ENCODE results near the gene MTLN. TPM values are rescaled to one million over a fixed set of nuclear protein-coding genes. Genes with fewer than 3 reads are reported as not detected.

Gene MTLN
- total and polyA plus RNA-seq, 2 of the 13 experiments (the other 11 are each of a cell fraction or from before 2014, with no cell fraction given) = 37.1 to 50.4 TPM

DNA sequence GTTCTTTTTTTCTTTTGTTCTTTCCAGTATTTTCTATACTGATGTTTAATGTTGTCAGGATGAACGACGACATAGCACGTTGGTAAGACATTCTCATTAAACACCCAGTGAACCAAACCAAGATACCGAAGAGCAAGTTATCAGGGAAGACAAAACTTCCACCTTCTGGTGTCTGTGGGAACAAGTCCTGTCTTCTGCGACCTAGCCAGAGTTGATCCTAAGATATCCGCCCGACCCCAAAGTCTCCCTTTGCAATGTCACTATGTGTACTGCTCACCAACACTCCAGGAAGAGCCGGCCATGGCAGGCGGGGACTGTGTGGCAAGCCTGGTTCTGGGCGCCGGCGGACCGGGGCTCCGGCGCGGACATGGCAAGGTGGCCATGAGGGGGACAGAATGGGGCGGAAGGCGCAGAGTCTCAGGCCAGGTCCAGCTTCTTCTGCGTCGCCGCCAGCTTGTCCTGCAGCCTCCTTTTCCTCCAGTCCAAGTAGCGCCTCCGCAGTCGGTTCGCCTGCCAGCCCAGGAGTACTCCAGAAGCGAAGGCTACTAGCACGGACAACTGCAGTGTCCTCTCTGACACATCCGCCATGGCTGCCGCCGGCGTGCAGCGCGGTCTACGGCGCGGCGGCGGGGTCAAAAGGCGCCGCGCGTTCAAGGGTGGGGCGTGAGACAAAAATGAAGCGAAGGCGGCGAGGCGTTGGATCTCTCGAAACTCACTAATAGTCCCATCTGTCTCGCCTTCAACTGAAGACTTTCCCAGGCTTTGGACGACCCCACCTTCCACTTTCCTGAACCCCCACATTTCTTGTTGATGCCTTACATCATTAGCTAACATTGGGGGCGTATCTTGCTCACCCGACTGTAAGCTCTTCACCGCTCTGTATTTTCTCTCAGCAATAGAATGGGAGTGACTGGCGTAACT is at the start of gene MTLN (continued):
- peak; percentile 89 for TF ChIP-seq GABPB1 (CRISPR knock-in tag; IDR thresholded peaks at IDR 0.05)
- TF ChIP-seq ZNF20 (CRISPR knock-in tag; IDR thresholded peaks at IDR 0.05) = no peak
- peak; percentile 75 for TF ChIP-seq TBX2 (CRISPR knock-in tag; IDR thresholded peaks at IDR 0.05; ENCODE audit: borderline replicate concordance)
- no peak; the same call in 1 of the 2 replicates for TF ChIP-seq ZNF335 (CRISPR knock-in tag; IDR thresholded peaks at IDR 0.05)
- TF ChIP-seq, protein P1, sequence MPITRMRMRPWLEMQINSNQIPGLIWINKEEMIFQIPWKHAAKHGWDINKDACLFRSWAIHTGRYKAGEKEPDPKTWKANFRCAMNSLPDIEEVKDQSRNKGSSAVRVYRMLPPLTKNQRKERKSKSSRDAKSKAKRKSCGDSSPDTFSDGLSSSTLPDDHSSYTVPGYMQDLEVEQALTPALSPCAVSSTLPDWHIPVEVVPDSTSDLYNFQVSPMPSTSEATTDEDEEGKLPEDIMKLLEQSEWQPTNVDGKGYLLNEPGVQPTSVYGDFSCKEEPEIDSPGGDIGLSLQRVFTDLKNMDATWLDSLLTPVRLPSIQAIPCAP (CRISPR knock-in tag; IDR thresholded peaks at IDR 0.05; ENCODE audit: low read depth) = no peak
- TF ChIP-seq SRSF1 (optimal IDR thresholded peaks at IDR 0.05; ENCODE audit: low read depth, low read length) = peak; percentile 73
- no peak for TF ChIP-seq MEIS2 (CRISPR knock-in tag; IDR thresholded peaks at IDR 0.05)
- TF ChIP-seq ZNF792 (CRISPR knock-in tag; IDR thresholded peaks at IDR 0.05) = peak; percentile 88
- TF ChIP-seq ZNF547 (CRISPR knock-in tag; IDR thresholded peaks at IDR 0.05) = peak; percentile 91
- no peak for TF ChIP-seq ZNF264 (CRISPR knock-in tag; IDR thresholded peaks at IDR 0.05)
- TF ChIP-seq ZNF775 (CRISPR knock-in tag; IDR thresholded peaks at IDR 0.05; ENCODE audit: borderline replicate concordance) = no peak
- TF ChIP-seq NBN (conservative IDR thresholded peaks at IDR 0.05) = no peak
- no peak for TF ChIP-seq DR1 (CRISPR knock-in tag; IDR thresholded peaks at IDR 0.05)
- TF ChIP-seq, protein P2, sequence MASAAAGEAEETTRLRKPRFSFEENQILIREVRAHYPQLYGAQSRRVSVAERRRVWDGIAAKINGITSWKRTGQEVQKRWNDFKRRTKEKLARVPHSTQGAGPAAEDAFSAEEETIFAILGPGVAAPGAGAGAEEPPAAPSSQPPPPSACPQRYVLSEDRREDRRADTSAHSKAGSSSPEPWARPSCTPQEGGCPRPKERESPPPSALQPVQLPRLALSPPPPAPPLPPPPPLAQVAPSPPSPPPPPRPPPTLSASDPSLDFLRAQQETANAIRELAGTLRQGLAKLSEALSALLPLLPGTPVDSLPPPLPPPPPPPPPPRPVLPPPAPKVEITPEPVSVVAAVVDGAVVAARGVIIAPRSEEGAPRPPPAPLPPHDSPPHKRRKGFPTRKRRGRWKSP (CRISPR knock-in tag; IDR thresholded peaks at IDR 0.05) = peak; percentile 31; the same call in 1 of the 2 replicates
- no peak for TF ChIP-seq JDP2 (CRISPR knock-in tag; IDR thresholded peaks at IDR 0.05; ENCODE audit: borderline replicate concordance)
- TF ChIP-seq ZNF605 (CRISPR knock-in tag; IDR thresholded peaks at IDR 0.05) = peak; percentile 96
- no peak for TF ChIP-seq ZNF224 (CRISPR knock-in tag; IDR thresholded peaks at IDR 0.05)
- TF ChIP-seq ZNF782 (CRISPR knock-in tag; IDR thresholded peaks at IDR 0.05; ENCODE audit: borderline replicate concordance) = peak; percentile 73; the same call in 1 of the 2 replicates
- TF ChIP-seq ZFP90 (CRISPR knock-in tag; IDR thresholded peaks at IDR 0.05; ENCODE audit: borderline replicate concordance) = no peak; the same call in 1 of the 2 replicates
- TF ChIP-seq, protein P3, sequence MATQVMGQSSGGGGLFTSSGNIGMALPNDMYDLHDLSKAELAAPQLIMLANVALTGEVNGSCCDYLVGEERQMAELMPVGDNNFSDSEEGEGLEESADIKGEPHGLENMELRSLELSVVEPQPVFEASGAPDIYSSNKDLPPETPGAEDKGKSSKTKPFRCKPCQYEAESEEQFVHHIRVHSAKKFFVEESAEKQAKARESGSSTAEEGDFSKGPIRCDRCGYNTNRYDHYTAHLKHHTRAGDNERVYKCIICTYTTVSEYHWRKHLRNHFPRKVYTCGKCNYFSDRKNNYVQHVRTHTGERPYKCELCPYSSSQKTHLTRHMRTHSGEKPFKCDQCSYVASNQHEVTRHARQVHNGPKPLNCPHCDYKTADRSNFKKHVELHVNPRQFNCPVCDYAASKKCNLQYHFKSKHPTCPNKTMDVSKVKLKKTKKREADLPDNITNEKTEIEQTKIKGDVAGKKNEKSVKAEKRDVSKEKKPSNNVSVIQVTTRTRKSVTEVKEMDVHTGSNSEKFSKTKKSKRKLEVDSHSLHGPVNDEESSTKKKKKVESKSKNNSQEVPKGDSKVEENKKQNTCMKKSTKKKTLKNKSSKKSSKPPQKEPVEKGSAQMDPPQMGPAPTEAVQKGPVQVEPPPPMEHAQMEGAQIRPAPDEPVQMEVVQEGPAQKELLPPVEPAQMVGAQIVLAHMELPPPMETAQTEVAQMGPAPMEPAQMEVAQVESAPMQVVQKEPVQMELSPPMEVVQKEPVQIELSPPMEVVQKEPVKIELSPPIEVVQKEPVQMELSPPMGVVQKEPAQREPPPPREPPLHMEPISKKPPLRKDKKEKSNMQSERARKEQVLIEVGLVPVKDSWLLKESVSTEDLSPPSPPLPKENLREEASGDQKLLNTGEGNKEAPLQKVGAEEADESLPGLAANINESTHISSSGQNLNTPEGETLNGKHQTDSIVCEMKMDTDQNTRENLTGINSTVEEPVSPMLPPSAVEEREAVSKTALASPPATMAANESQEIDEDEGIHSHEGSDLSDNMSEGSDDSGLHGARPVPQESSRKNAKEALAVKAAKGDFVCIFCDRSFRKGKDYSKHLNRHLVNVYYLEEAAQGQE (IDR thresholded peaks at IDR 0.05; ENCODE audit: borderline replicate concordance in 1 of 2, low read depth in 1 of 2, low read length in 2 of 2) = peak in 1 of 2 experiments; percentile 63; a peak in 1 of 4 replicates
- TF ChIP-seq, protein P4, sequence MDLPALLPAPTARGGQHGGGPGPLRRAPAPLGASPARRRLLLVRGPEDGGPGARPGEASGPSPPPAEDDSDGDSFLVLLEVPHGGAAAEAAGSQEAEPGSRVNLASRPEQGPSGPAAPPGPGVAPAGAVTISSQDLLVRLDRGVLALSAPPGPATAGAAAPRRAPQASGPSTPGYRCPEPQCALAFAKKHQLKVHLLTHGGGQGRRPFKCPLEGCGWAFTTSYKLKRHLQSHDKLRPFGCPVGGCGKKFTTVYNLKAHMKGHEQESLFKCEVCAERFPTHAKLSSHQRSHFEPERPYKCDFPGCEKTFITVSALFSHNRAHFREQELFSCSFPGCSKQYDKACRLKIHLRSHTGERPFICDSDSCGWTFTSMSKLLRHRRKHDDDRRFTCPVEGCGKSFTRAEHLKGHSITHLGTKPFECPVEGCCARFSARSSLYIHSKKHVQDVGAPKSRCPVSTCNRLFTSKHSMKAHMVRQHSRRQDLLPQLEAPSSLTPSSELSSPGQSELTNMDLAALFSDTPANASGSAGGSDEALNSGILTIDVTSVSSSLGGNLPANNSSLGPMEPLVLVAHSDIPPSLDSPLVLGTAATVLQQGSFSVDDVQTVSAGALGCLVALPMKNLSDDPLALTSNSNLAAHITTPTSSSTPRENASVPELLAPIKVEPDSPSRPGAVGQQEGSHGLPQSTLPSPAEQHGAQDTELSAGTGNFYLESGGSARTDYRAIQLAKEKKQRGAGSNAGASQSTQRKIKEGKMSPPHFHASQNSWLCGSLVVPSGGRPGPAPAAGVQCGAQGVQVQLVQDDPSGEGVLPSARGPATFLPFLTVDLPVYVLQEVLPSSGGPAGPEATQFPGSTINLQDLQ (CRISPR knock-in tag; IDR thresholded peaks at IDR 0.05) = peak; percentile 85; the same call in 1 of the 2 replicates

All from HepG2 (cell line).